Stimulated activated CD8-positive, alpha-beta memory T cell treated with anti-CD3 and anti-CD28 coated beads, Interleukin-7, amount 100 ng/mL, for 1 hour (primary cell): ENCODE results near the gene ICAM1.
"Not testable (repeated sequence)": the region's sequence is repeated elsewhere in the genome, so short reads cannot be mapped to it uniquely, and the experiment has no call there.

Source experiments
- DNase-seq, 2 donors: peaks; one replicate each; pipeline ENCODE4 v3.0.0-alpha.2; 2020; ENCODE audit warnings: low read depth in 2 of 2

Gene ICAM1

GRCh38 chr19:10274589-10274988 lies 3.7 kb downstream of the ICAM1 start:
- DNase-seq, result no peak

GRCh38 chr19:10277795-10278589 lies 7.1 kb downstream of the ICAM1 start:
- DNase-seq, result no peak

GRCh38 chr19:10278935-10279334 lies 8.0 kb downstream of the ICAM1 start:
- no peak for DNase-seq

- no peak for DNase-seq
These were observed 9.0 kb downstream of the ICAM1 start for GRCh38 chr19:10279737-10280442.

DNA sequence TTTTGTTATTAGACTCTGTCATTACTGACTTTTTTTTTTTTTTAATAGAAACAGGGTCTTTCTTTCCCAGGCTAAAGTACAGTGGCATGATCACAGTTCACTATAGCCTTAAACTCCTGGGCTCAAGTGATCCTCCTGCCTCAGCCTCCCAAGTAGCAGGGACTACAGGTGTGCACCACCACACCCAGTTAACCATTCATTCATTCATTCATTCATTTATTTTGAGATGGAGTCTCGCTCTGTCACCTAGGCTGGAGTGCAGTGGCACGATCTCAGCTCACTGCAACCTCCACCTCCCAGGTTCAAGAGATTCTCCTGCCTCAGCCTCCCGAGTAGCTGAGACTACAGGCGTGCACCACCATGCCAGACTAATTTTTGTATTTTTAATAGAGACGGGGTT lies 11.1 kb downstream of the ICAM1 start:
- not testable (repeated sequence) for DNase-seq

GRCh38 chr19:10283301-10284064 lies 12.6 kb downstream of the ICAM1 start:
- no peak for DNase-seq

- DNase-seq, result no peak
These were observed 13.4 kb downstream of the ICAM1 start for GRCh38 chr19:10284065-10284959.

GRCh38 chr19:10284960-10285278 lies 14.0 kb downstream of the ICAM1 start:
- DNase-seq, result no peak

GRCh38 chr19:10285393-10285792 lies 14.5 kb downstream of the ICAM1 start:
- no peak for DNase-seq

DNA sequence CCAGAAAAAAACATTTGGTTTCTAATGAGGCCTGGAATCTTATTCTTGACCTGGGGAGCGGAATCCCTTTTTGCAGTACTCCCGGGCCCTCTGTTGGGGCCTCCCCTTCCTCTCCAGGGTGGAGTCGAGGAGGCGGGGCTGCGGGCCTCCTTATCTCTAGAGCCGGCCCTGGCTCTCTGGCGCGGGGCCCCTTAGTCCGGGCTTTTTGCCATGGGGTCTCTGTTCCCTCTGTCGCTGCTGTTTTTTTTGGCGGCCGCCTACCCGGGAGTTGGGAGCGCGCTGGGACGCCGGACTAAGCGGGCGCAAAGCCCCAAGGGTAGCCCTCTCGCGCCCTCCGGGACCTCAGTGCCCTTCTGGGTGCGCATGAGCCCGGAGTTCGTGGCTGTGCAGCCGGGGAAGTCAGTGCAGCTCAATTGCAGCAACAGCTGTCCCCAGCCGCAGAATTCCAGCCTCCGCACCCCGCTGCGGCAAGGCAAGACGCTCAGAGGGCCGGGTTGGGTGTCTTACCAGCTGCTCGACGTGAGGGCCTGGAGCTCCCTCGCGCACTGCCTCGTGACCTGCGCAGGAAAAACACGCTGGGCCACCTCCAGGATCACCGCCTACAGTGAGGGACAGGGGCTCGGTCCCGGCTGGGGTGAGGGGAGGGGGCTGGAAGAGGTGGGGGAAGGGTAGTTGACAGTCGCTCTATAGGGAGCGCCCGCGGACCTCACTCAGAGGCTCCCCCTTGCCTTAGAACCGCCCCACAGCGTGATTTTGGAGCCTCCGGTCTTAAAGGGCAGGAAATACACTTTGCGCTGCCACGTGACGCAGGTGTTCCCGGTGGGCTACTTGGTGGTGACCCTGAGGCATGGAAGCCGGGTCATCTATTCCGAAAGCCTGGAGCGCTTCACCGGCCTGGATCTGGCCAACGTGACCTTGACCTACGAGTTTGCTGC lies 16.1 kb downstream of the ICAM1 start, which contains the start of gene ICAM4:
Gene ICAM4 (plus strand): TSS at position 153 of the 935 bp plus-strand sequence. CDS start 58 bp downstream, at position 211.
- no peak for DNase-seq

DNA sequence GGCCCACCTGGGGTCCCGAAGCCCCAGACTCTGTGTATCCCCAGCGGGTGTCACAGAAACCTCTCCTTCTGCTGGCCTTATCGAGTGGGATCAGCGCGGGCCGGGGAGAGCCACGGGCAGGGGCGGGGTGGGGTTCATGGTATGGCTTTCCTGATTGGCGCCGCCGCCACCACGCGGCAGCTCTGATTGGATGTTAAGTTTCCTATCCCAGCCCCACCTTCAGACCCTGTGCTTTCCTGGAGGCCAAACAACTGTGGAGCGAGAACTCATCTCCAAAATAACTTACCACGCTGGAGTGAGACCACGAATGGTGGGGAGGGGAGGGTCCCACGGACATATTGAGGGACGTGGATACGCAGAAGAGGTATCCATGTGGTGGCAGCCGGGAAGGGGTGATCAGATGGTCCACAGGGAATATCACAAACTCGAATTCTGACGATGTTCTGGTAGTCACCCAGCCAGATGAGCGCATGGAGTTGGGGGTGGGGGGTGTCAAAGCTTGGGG lies 17.8 kb downstream of the ICAM1 start:
- DNase-seq, result no peak

- no peak for DNase-seq
These were observed 18.4 kb downstream of the ICAM1 start for GRCh38 chr19:10289167-10289835.

DNA sequence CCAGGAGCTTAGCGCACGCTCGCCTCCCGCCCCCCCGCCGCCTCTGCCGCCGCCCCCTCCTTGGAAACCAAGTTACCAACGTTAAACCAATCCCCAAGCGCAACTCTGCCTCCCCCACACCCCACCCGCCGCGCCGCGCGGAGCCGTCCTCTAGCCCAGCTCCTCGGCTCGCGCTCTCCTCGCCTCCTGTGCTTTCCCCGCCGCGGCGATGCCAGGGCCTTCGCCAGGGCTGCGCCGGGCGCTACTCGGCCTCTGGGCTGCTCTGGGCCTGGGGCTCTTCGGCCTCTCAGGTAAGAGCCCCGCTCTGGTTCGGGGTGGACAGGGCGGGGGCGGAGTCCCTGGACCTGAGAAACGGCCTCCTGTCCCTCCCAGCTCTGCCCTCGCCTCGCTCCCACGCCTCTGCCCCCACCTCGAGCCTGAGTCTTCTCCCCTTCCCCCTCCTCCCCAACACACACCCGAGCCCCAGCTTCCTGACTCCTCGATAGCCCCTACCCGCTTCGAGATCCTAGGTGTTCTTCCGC lies 19.0 kb downstream of the ICAM1 start, which contains the start of gene ICAM5:
Gene ICAM5 (plus strand): TSS at position 117 of the 521 bp plus-strand sequence. CDS start 92 bp downstream, at position 209.
- DNase-seq, result no peak

DNA sequence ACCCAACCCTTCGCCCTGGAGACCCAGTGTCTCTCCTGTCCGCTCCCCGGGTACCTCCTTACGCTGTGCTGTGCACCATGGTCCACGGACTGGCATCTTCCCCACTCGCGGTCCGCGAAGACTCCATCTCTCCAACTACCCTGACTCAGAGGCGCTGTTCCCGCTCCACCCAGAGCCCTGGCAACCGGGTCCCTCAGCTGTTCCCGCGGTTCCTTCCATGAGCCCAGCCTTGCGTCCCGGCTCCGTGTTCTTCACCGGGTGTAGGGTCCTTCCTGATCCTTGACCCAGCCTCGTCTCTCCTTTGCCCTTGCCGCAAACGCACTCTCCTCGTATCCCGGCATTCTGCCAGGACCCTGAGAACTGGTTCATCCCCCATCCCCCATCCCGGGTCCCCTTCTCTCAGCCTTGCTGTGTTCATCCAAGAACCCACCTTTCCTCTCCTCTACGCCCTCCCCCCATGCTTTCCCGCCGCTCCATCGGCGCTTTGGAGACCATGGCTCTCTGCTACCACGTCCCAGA lies 19.5 kb downstream of the ICAM1 start:
- DNase-seq, result no peak

GRCh38 chr19:10290876-10291553 lies 20.1 kb downstream of the ICAM1 start:
- DNase-seq, result no peak

GRCh38 chr19:10291554-10292205 lies 20.8 kb downstream of the ICAM1 start:
- no peak for DNase-seq

DNA sequence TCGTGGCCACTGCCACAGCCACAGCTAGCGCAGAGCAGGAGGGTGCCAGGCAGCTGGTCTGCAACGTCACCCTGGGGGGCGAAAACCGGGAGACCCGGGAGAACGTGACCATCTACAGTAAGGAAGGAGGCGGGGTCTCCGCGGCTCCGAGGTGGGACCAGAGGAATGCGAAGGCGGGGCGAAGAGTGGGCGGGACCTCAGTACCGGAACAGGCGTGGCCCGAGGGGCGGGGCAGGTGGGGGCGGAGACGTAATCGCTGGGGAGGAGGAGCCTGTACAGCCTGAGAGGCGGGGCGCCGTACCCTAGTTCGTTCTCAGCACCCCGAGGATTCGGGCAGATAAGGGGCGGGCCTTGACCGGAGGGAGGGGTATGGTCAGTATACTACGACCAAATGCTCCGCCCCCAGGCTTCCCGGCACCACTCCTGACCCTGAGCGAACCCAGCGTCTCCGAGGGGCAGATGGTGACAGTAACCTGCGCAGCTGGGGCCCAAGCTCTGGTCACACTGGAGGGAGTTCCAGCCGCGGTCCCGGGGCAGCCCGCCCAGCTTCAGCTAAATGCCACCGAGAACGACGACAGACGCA lies 21.4 kb downstream of the ICAM1 start:
- peak in 1 of 2 donors; percentile 59 for DNase-seq
